Omental fat pad (tissue), 4 donors: ENCODE results near the gene HTR5A. TPM values are rescaled to one million over a fixed set of nuclear protein-coding genes. Genes with fewer than 3 reads are reported as not detected.

Experiments used
- ATAC-seq: fragments of 150-250 bp; one replicate; pipeline ENCODE4 v1.9.1; 2016; ENCODE audit warnings: mild to moderate bottlenecking, moderate library complexity; ENCODE audit not compliant: low FRiP score
- DNase-seq: peaks from one replicate; pipeline ENCODE4 v3.0.0-alpha.2; 2019; ENCODE audit warnings: low spot score
- CTCF ChIP-seq, 3 donors: fragments of 450-650 bp; IDR thresholded peaks; one replicate each; pipeline ENCODE4 v1.5.1; 2016 to 2017; ENCODE audit warnings: antibody characterized with exemption in 3 of 3, mild to moderate bottlenecking in 3 of 3, moderate library complexity in 2 of 3
- small RNA-seq: library from RNA; depleted of rRNA; stranded (forward); fragments of <200 nt; gene quantifications from one replicate; pipeline ENCODE3, GENCODE V24; 2016
- total RNA-seq, 4 donors: library from RNA; depleted of rRNA; stranded (reverse); fragments of >200 nt; gene quantifications; one replicate each; pipeline ENCODE4 v1.1.0, GENCODE V29; 2016

Gene HTR5A
- total RNA-seq, 4 donors from 2014 or later = not detected

DNA sequence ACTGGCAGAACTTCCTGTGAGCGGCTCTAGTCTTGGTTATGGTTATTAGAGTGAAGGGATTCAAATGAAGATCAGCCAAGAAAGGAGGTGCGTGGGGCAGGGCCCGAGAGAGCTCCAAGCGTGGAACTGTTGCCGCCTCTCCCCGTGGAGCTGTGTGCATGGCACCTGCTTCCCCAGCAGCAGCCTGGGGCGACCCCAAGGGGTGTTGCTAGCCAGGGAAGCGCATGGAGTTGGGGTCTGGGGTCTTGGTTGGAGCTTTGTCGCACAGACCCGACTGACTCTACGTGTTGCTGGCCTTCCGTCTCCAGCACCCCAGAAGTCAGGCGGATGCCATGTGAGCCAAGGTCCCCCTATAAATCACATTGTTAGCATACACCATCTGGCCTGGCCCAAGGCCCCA lies 61.0 kb downstream of the HTR5A start:
- DNase-seq (no peak), ATAC-seq (no peak)
- TF ChIP-seq CTCF (IDR thresholded peaks at IDR 0.05) = no peak

GRCh38 chr7:155132431-155132830 lies 62.3 kb downstream of the HTR5A start:
- ATAC-seq (no peak), DNase-seq (no peak)
- no peak for TF ChIP-seq CTCF (IDR thresholded peaks at IDR 0.05)

- DNase-seq (no peak), ATAC-seq (no peak)
- TF ChIP-seq CTCF (IDR thresholded peaks at IDR 0.05) = no peak
Measured at GRCh38 chr7:155136619-155137243, 66.6 kb downstream of the HTR5A start.

Small RNA genes lying within 50 kb of the gene (small RNA-seq; reads per million reads assigned to genes)
- gene AC092628.1 = not detected

Other genes with a start within 250 kb of the HTR5A start
- gene PAXIP1, start 67.2 kb upstream of the HTR5A start, total RNA-seq = 10 to 100 TPM in 3 of 4 donors, 1 to 10 TPM in 1; 7.9 to 14.2 (median 11.4) TPM
- 100 to 1,000 TPM in 2 of 4 donors, 10 to 100 TPM in 2; 85.6 to 244 (median 107) TPM for gene INSIG1, start 227.6 kb downstream of the HTR5A start, total RNA-seq